Epidermal melanocyte (primary cell): ENCODE data around the gene OXSR1.
"Not testable (repeated sequence)": the region's sequence is repeated elsewhere in the genome, so short reads cannot be mapped to it uniquely, and the experiment has no call there.

Experiments used
- DNase-seq: peaks from one replicate; pipeline ENCODE4 v3.0.0; 2011; ENCODE audit warnings: low spot score; ENCODE audit not compliant: insufficient read length

OXSR1 gene

DNA sequence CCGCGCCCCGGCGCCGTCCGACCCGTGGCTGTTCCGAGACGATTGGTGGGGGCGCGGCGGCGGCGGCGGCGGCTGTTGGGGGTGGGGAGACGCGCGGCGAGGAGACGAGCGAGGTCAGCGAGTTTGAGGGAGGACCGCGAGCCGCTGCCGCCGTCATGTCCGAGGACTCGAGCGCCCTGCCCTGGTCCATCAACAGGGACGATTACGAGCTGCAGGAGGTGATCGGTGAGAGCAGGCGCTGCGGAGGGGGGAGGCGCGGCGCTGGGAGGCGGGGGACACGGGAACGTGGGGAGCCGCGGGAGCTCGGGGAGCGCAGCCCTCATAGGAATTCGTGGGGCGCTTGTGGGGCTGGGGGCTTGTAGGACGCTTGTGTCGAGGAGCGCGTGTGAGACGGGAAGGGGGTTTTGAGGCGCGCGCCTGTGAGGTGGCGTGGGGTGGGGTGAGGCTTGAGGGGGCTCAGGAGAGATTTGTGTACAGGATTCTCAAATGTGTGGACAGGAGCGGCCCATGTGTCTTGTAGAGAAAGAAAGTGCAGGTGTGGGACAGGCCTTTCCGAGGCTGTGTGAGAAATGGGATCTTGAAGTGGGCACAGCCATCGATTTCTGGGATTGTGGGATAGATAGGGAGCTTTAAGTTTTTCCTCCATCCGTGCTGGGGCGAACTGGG, 518 bp downstream of the OXSR1 start:
- no peak for DNase-seq

DNA sequence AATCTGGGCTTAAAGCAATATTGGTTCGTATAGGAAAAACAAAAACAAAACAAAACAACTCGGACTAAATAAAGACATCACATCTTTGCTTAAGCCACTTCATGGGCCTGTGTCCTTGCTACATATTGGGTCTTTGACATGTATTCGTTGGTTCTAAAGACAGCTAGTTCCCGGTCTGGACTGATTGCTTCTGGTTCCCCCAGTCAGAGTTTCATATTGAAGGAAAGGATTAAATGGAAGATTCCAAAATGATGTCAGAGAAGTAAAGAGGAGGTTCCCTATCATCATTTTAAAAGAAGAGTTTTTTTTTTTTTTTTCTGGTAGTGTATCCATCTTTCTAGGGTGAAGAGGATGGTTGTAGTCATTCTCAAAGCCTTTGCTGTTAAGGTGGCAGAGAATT, 2.3 kb downstream of the OXSR1 start:
- DNase-seq, result no peak

DNA sequence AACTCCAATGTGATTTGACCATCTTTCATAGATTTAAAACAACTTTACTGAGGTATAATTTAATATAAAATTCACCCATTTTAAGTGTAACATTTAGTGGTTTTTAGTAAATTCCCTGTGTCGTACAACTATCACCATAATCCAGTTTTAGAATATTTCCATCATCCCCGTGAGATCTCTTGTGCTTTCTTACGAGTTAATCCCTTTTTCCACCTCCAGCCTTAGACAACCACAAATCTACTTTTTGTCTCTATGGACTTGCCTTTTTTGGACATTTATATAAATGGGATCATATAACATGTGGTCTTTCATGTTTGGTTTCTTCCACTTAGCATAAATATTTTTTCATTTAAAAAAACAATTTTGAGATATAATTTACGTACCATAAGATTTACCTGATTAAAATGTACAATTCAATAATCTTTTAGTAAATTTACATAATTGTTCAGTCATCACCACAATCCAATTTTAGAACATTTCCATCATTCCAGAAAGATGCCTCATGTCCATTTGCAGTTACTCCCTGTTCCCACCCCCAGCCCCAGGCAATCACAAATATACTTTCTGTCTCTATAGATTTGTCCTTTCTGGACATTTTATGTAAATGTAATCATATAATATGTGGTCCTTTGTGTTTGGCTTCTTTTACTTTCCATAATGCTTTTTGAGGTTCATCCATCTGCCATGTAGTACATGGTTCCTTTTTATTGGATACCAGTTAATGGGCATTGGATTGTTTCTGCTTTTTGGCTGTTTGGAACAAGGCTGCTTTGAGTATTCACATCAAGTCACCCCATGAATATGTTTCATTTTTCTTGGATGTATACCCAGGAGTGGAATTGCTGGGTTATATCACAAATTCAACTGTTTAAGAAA, 3.1 kb downstream of the OXSR1 start:
- no peak for DNase-seq

DNA sequence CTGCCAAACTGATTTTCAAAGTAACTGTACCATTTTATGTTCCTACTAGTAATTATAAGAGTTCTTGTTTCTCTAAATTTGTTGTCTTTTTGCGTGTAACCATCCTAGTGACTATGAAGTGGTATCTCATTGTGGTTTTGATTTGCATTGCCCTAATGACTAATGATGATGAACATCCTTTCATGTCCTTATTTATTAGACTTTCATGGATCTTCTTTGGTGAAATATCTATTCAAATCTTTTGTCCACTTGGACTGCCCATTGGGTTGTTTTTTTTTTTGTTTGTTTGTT, 3.6 kb downstream of the OXSR1 start:
- DNase-seq, result no peak

DNA sequence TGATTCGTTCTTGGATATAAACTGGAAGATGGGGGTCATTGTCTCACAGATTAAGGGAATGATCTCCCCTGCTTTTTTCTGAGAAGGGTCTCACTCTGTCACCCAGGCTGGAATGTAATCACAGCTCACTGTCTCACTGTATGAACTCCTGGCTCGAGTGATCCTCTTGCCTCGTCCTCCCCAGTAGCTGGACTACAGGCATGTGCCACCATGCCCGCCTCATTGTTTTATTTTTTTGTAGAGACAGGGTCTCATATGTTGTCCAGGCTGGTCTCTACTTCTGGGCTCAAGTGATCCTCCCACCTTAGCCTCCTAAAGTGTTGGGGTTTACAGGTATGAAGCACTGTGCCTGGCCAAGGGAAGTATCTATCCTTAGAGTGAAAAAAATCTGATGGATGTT, 5.4 kb downstream of the OXSR1 start:
- no peak for DNase-seq

DNA sequence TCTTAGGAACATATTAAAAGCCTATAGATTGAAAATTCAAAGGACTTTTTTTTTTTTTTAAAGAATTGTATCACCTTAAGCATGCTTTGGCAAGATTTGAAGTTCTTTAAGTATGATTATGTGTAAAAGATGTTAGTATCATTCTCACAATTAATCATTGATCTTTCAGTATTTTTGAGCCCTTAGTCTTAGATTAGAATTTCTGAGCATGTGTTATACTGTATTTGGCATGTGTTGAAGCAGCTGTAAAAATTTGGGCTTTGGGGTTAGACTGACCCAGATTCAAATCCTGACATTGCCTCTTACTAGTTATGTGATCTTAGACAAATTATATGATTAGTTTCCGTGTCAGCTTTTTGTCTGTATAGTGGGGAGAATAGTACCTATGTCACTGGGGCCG, 6.3 kb downstream of the OXSR1 start:
- no peak for DNase-seq

DNA sequence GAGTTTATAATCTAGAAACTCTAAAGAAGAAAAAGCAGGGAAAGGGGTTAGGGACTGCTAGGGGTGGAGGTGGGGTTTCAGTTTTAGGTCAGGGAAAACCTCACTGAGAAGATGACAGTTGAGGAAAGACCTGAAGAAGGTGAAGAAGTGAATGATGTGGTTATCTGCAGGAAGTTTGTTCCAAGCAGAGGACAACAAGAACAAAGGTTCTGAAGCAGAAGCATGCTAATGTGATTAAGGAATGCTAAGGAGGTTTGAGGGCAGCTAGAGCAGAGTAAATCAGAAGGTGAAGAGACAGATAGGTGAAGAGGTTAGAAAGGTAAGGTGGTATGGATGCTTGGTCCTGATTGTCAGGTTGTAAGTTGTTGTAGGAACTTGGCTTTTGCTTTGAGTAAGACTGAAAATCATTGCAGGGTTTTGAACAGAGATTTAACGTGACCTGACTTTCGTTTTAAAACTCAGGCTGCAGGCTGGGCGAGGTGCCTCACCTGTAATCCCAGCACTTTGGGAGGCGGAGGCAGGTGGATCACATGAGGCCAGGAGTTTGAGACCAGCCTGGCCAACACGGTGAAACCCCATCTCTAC, 8.6 kb downstream of the OXSR1 start:
- no peak for DNase-seq

DNA sequence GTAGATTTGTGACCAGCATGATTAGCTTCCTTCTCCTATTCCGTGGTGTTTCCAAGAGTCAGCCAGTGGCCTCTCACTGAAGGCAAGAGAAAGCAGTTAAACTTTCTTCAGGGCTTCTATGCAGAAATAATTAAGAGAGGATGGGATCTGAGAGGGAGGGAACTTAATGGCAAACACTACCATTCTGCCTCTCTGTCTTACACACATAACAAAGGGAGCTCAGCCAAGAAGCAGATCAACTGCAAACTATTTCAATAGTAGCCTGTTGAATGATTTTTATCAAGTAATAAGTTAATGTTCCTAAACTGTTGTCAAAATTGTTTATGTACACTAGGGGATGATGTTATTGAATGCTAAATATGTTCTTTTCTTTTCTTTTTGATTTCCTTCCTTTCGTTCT, 11.8 kb downstream of the OXSR1 start:
- DNase-seq, result no peak

DNA sequence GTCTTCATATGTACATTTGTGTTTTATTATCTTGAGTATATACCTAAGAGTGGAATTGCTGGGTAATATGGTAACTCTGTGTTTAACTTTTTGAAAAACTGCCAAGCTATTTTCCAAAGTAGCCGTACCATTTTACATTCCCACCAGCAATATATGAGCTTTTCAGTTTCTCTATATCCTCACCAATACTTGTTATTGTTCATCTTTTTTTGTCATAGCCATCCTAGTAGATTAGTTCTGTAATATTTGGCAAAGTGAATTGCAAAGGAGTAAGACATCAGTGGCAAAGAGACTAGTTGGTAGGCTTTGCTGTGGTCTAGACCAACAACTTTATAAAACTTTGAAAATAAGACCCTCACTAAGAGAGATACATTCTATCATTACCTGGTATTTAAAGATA, 21.4 kb downstream of the OXSR1 start:
- DNase-seq, result no peak

DNA sequence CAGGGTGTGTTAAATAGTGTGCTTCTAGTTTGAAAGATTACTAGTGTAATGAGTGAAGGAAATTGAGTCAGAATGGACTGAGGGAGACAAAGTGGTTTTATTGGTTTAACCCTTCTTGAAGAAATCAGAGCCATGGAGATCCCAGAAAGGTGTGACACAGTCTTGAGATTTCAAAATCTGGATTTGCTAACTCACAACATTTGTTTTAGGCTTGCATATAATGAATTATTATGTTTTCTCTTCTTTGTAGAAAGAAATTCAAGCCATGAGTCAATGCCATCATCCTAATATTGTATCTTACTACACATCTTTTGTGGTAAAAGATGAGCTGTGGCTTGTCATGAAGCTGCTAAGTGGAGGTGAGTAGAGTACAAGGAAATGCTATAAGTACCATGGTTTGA, 25.1 kb downstream of the OXSR1 start:
- no peak for DNase-seq

DNA sequence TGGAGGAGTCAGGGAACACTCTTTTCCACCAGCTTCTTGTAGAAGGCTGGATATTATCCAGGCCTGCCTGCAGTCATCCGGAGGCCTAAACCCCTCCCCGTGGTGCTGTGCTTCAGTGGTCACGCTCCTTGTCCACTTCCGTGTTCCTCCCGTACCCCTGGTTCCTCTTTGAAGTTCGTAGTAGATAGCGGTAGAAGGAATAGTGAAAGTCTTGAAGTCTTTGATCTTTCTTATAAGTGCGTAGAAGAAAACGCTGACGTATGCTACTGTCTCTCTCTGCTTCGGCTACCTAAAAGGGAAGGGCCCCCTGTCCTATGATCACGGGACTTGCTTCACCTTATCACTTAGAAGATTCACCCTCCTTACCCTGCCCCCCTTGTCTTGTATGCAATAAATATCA, 37.6 kb downstream of the OXSR1 start:
- DNase-seq, result not testable (repeated sequence)

DNA sequence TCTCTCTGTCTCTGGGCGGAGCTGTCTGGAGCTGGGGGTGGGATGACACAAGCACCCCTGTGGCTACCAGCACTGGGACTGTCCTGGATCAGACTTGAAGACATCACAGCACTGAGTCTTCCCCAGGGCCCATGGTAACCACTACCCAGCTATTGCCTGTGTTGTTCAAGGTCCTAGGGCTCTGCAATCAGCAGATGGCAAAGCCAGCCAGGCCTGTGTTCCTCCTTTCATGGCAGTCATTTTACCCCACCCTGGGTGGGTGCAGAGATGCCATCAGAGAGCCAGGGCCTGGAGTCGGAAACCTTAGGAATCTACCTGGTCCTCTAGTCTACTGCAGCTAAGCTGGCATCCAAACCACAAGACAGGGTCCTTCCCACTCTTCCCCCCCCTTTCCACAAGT, 38.4 kb downstream of the OXSR1 start:
- no peak for DNase-seq

DNA sequence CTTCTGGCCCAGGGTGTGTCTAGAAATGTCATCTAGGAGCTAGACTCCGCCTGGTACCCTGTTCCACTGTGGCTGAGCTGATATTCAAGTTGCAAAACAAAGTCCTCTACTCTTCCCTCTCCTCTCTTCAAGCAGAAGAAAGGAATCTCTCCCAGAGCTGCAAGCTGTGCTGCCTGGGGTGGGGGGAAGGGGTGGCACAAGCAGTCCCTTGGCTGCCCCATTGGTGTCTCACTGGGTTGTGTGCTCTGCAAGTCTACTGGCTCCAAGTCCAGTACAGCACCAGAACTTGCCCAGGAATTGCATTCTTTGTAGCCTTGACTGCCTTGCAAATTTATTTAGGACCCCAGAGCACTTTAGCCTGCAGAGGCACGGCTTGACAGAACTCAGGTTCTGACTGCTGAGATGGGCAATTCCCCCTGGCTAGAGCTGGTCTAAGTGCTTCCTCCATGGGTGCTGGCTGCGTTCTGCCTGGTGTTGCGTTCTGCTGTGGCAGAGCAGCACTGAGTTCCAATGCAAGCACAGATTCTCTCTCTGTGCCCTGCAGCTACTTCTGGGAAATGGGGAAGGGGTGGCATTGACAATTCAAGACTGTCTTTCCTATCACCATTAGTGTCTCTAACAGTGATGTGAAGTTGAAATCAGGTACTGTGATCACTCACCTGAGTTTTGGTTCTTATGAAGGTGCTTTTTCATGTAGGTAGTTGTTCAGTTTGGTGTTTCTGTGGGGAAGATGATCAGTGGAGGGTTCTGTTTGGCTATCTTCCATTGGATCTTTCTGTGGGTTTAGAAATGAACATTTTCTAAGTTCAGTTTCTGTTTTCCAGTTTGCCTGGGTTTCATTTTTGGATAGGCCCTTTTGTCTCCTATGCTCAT, 39.5 kb downstream of the OXSR1 start:
- DNase-seq, result no peak

DNA sequence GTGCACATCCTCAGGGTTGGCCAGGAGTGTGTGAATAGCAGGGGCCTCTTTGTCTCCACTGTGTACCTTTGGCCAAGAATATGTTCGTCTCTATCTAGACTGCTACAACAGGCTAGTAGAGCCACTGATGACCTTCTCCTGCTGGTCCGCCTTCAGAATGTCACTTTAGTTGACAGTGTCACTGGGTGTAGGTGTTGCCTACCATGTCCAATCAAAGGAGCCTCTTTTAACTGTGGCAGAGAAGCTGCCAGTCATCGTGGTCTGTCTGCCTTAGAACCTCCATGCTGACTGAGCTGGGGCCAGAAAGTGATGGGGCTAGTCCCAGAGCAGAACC, 40.1 kb downstream of the OXSR1 start:
- no peak for DNase-seq

DNA sequence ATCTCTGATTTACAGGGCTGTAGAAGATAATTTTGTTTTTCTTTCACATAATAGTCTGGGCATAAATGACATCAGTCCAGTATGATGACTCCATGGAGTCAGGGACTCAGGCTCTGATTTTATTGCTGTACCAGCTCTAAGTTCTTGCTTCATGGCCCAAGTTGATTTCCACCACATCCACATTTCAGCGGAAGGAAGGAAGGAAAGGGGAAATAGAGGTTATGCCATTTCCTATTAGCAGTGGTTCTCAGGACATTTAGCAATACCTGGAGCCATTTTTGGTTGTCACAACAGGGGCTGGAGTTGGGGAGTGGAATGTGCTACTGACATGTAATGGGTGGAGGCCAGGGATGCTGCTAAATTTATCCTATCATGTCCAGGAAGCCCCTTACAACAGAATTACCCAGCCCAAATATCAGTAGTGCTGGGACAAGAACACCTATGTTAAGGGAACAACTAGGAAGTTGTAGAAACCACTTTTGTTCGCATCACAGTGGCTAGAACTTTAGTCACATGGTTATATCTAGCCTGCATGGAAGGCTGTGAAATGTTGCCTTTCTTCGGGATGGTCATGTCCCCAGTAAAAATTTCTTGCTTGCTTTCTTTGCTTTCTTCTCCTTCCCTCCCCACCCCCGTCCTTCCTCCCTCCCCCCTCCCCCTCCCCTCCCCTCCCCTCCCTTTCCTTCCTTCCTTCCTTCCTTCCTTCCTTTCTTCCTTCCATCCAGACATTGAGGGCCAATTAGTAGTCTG, 42.1 kb downstream of the OXSR1 start:
- no peak for DNase-seq

DNA sequence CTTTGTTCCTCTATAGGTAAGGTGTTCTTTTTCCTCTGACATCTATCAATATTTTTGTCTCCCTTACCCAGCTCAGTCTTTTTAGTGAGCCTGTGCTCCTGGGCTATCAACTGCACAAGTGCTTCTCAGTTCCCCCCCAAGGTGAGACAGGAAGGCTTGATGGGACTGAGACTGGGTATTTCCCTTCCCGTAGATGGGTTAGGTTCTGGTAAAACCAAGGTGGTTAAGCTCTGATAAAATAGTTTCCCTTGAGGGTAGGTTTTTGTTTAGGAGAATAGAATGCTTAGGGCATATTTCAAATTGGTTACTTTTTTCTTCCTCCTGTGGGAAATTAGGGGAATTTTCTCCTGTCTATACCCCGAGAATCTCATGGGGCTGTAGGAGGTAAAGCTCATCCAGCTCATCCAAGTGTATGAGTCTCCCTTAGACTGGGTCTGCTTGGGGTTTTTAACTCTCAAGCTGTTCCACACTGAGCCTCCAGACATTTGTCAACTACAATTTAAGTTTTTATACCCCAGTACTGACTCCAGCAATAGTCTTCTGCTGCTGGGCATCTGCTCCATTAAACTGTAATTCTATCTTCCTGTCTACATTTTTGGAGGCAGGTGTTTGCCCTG, 44.9 kb downstream of the OXSR1 start:
- no peak for DNase-seq

DNA sequence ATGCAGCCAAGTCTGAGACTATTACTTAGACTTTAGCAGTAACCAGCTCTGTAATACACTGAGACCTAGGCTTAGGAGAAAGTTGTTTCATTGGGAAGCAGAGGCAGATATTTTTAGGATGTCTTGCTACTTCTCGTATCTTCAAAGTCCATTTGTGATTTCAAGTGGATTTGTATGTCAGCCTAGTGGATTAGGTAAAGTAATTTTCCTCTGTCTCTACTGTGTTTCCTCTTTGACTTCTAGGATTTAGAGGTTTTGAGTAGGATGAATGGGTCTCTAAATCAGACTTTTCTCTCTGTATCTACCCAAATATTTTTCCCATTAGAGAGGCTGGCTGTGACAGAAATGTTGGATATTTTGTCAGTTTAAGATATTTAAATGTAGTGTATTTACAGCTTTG, 46.8 kb downstream of the OXSR1 start:
- no peak for DNase-seq

DNA sequence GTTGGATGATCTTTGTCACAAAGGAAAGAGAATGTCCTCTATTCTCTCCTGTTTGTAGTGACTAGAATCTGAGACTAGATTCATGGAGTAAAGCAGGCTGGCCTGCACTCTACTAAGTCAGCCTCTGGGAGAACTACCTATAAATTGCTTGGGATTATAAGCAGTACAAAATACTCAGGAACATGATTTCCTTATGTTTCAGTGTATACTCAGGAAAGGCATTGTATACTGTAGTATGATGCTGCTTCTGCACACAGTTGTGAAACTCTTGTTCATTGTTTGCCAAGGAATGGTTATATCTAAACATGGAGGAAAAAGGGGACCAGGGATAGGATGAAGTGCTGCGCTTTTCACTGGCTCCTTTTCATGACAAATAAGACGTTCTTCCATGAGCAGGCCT, 49.2 kb downstream of the OXSR1 start:
- DNase-seq, result no peak

DNA sequence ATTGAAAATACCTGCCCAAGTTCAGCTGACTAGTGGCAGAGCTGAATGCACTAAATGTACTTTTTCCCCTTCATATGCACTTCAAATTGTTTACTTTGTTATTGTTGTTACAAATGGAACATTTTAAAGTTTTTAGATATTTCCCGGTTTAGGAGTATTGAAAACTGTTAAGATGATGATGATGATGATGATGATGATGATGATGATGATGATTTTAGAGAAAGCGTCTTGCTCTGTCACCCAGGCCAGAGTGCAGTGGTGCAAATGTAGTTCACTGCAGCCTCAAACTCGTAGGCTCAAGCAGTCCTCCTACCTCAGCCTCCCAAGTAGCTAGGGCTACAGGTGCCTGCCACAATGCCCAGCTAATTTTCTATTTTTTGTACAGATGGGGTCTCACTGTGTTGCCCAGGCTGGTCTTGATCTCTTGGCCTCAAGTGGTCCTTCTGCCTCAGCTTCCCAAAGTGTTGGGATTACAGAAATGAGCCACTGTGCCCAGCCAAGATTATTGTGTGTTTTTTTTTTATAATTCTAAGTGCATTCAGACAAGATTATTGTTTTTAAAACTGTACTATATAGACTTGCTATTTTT, 54.4 kb downstream of the OXSR1 start:
- DNase-seq, result no peak

DNA sequence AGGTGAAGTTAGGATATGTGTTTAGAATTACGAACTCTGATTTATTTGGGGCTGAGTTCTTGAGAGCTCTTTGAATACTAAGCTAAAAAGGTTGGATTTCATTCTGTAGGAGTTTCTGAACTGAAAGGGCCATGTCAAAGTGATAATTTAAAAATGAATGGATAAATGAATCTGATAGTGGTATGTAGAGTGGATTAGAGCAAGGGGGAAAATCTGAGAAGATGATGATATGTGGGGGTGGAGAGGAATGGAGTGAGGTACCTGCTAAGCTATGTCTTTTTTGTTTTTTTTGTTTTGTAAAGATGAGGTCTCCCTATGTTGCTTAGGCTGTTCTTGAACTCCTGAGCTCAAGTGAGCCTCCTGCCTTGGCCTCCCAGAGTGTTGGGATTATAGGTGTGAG, 55.7 kb downstream of the OXSR1 start:
- no peak for DNase-seq
